Activated CD8-positive, alpha-beta memory T cell treated with anti-CD3 and anti-CD28 coated beads for 4 hours (primary cell): ENCODE measurements around the gene KCNH1.

Source experiments
- DNase-seq, 2 donors: peaks; one replicate each; pipeline ENCODE4 v3.0.0-alpha.2; 2020; ENCODE audit warnings: low read depth in 2 of 2

Gene KCNH1

GRCh38 chr1:211133836-211134669 lies at the start of gene KCNH1:
TSS of gene KCNH1 (minus strand) at chr1:211134148. CDS start at chr1:211133945, 203 bp downstream.
- DNase-seq = peak; percentile 47 to 56

- DNase-seq = no peak
These were observed 48.8 kb upstream of the KCNH1 start for GRCh38 chr1:211182746-211183145.

GRCh38 chr1:211174375-211174774 lies 40.4 kb upstream of the KCNH1 start:
- no peak for DNase-seq

- no peak for DNase-seq
These were observed 38.7 kb upstream of the KCNH1 start for GRCh38 chr1:211172657-211173056.

GRCh38 chr1:211169353-211169752 lies 35.4 kb upstream of the KCNH1 start:
- no peak for DNase-seq

- no peak for DNase-seq
These were observed 24.9 kb upstream of the KCNH1 start for GRCh38 chr1:211158866-211159265.

GRCh38 chr1:211155040-211155439 lies 21.1 kb upstream of the KCNH1 start:
- DNase-seq = no peak

GRCh38 chr1:211153932-211154331 lies 20.0 kb upstream of the KCNH1 start:
- no peak for DNase-seq

- DNase-seq = no peak
These were observed 14.4 kb upstream of the KCNH1 start for GRCh38 chr1:211148366-211148765.

GRCh38 chr1:211145944-211146343 lies 12.0 kb upstream of the KCNH1 start:
- DNase-seq = no peak

- no peak for DNase-seq
These were observed 1.5 kb upstream of the KCNH1 start for GRCh38 chr1:211135342-211135950.

- DNase-seq = no peak
These were observed 534 bp downstream of the KCNH1 start for GRCh38 chr1:211133393-211133835.

GRCh38 chr1:211132721-211133392 lies 1.1 kb downstream of the KCNH1 start:
- no peak for DNase-seq

GRCh38 chr1:211129776-211130175 lies 4.2 kb downstream of the KCNH1 start:
- no peak for DNase-seq

GRCh38 chr1:211127166-211127565 lies 6.8 kb downstream of the KCNH1 start:
- no peak for DNase-seq

- no peak for DNase-seq
These were observed 7.3 kb downstream of the KCNH1 start for GRCh38 chr1:211126622-211127021.

GRCh38 chr1:211118407-211119102 lies 15.4 kb downstream of the KCNH1 start:
- DNase-seq = no peak

GRCh38 chr1:211114446-211114845 lies 19.5 kb downstream of the KCNH1 start:
- no peak for DNase-seq

- DNase-seq = no peak
These were observed 20.4 kb downstream of the KCNH1 start for GRCh38 chr1:211113566-211113965.

- DNase-seq = no peak
These were observed 22.6 kb downstream of the KCNH1 start for GRCh38 chr1:211111351-211111750.

- no peak for DNase-seq
These were observed 32.5 kb downstream of the KCNH1 start for GRCh38 chr1:211101481-211101880.

- no peak for DNase-seq
These were observed 34.6 kb downstream of the KCNH1 start for GRCh38 chr1:211099393-211099792.
